A549 (cell line): ENCODE measurements around the gene CAVIN3.

Experiments
- CTCF ChIP-seq: fragments of >200 bp; sonication (Bioruptor Twin); formaldehyde crosslinking; IDR thresholded peaks from 3 replicates; pipeline ENCODE4 v1.5.1; 2016
- MYC ChIP-seq: IDR thresholded peaks from 2 replicates; pipeline ENCODE4 v1.6.1; 2012; ENCODE audit warnings: mild to moderate bottlenecking, inconsistent platforms, low read length, improper control_type of control experiment, borderline replicate concordance
- NR3C1 ChIP-seq: fragments of >200 bp; sonication (Bioruptor Twin); formaldehyde crosslinking; IDR thresholded peaks from 3 replicates; pipeline ENCODE4 v1.6.1; 2017
- ZFP36 ChIP-seq: fragments of 450-650 bp; IDR thresholded peaks from 2 replicates; pipeline ENCODE4 v1.6.1; 2014; ENCODE audit warnings: borderline replicate concordance; ENCODE audit not compliant: partially characterized antibody

DNA sequence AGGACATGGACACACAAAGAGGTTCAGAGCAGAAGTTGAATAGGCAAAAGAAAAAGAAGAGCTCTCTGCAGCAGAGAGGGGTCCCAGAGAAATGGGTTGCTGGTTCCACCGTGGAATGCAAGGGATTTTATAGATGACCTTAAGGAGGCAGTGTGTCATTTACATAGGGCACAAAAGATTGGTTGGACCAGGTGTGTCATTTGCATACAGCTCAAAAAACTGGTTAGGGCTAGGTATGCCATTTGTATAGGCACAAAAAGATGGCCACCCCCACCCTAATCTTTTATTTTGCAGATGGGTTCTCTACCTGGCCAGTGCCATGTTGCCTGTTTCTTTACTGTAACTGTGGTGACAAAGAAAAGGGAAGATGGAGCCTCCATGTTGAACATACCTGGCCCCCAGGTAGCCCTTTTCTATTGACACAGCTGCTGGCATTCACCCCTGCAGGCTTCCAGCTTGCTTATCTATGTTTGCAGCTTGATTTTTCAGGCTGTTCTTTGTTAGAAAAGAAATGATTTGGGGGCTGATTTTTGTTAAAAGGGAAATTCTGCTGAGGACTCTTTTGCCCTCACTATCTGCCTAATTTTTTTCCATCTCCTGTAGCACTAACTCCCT, 3.1 kb upstream of the CAVIN3 start:
- TF ChIP-seq MYC (no peak), NR3C1 (no peak), CTCF (no peak), ZFP36 (no peak)
